ENCODE measurements around the gene TC2N.
A peak's percentile ranks its signal among the peaks of the same experiment; 100 is the strongest.
"Not testable (repeated sequence)": the region's sequence is repeated elsewhere in the genome, so short reads cannot be mapped to it uniquely, and the experiment has no call there.

TC2N gene

GRCh38 chr14:91867316-91867988, at the start of gene TC2N:
Gene TC2N, minus strand, starts transcription at chr14:91867536. Its CDS starts 53,767 bp downstream, at chr14:91813769.
- peak; percentile 17 for DNase-seq

- no peak for DNase-seq
Observed at GRCh38 chr14:91912035-91912434, 44.7 kb upstream of the TC2N start.

- no peak for DNase-seq
Observed at GRCh38 chr14:91911474-91912032, 44.2 kb upstream of the TC2N start.

- DNase-seq, result no peak
Observed at GRCh38 chr14:91910196-91910595, 42.9 kb upstream of the TC2N start.

- no peak for DNase-seq
Observed at GRCh38 chr14:91906374-91906773, 39.0 kb upstream of the TC2N start.

GRCh38 chr14:91904956-91905645, 37.8 kb upstream of the TC2N start:
- no peak for DNase-seq

GRCh38 chr14:91904483-91904882, 37.1 kb upstream of the TC2N start:
- no peak for DNase-seq

GRCh38 chr14:91903070-91903469, 35.7 kb upstream of the TC2N start:
- no peak for DNase-seq

GRCh38 chr14:91902336-91902735, 35.0 kb upstream of the TC2N start:
- DNase-seq, result no peak

GRCh38 chr14:91901449-91902226, 34.3 kb upstream of the TC2N start:
- DNase-seq, result no peak

- DNase-seq, result no peak
Observed at GRCh38 chr14:91899806-91900205, 32.5 kb upstream of the TC2N start.

GRCh38 chr14:91899213-91899612, 31.9 kb upstream of the TC2N start:
- DNase-seq, result no peak

GRCh38 chr14:91898372-91898771, 31.0 kb upstream of the TC2N start:
- no peak for DNase-seq

GRCh38 chr14:91897716-91898115, 30.4 kb upstream of the TC2N start:
- not testable (repeated sequence) for DNase-seq

GRCh38 chr14:91897106-91897701, 29.9 kb upstream of the TC2N start:
- DNase-seq, result no peak

GRCh38 chr14:91896419-91896818, 29.1 kb upstream of the TC2N start:
- no peak for DNase-seq

GRCh38 chr14:91893669-91894068, 26.3 kb upstream of the TC2N start:
- DNase-seq, result no peak

GRCh38 chr14:91893007-91893406, 25.7 kb upstream of the TC2N start:
- DNase-seq, result no peak

GRCh38 chr14:91891721-91892220, 24.4 kb upstream of the TC2N start:
- no peak for DNase-seq

GRCh38 chr14:91891101-91891500, 23.8 kb upstream of the TC2N start:
- DNase-seq, result no peak

GRCh38 chr14:91890291-91890749, 23.0 kb upstream of the TC2N start:
- DNase-seq, result no peak

GRCh38 chr14:91889477-91890211, 22.3 kb upstream of the TC2N start:
- DNase-seq, result no peak

Data from activated CD4-positive, alpha-beta T cell treated with anti-CD3 and anti-CD28 coated beads for 1 hour (primary cell).